Ovary (tissue), 3 donors: ENCODE data around the gene CDK6.

ENCODE experiments used
- POLR2A ChIP-seq: fragments of 450-650 bp; IDR thresholded peaks from one replicate; pipeline ENCODE4 v1.6.1; 2017; ENCODE audit warnings: antibody characterized with exemption, mild to moderate bottlenecking, moderate library complexity
- TF ChIP-seq, protein P1 (sequence below), 3 donors: fragments of 450-650 bp in 2 of 3; fragments of 200-600 bp in 1 of 3; IDR thresholded peaks; one replicate each; pipeline versions ENCODE4 v1.5.1 to v1.8.0; 2016 to 2022; ENCODE audit warnings: antibody characterized with exemption in 3 of 3, mild to moderate bottlenecking in 1 of 3
- donor health status: DM: no; HTN: no; CAD: no.

DNA sequence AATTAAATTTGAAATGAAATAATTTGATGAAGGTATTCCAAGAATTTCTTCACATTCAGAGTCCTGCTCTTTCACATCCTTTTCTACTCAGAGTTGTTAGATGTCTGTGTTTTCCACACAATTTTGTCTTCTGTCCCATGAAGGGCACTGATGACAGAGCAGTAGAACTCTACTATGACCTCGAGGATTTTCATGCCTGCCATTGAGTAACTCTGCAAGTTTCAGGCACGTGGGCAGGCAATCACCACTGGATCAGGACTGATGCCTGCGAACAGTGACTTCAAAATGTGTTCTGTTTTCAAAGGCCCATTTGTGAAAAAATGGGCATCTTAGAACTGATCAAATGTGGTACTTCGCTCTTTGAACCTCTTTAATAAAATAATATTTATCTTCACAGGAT, 91.1 kb downstream of the CDK6 start:
- no peak for TF ChIP-seq POLR2A
- TF ChIP-seq, protein P1, sequence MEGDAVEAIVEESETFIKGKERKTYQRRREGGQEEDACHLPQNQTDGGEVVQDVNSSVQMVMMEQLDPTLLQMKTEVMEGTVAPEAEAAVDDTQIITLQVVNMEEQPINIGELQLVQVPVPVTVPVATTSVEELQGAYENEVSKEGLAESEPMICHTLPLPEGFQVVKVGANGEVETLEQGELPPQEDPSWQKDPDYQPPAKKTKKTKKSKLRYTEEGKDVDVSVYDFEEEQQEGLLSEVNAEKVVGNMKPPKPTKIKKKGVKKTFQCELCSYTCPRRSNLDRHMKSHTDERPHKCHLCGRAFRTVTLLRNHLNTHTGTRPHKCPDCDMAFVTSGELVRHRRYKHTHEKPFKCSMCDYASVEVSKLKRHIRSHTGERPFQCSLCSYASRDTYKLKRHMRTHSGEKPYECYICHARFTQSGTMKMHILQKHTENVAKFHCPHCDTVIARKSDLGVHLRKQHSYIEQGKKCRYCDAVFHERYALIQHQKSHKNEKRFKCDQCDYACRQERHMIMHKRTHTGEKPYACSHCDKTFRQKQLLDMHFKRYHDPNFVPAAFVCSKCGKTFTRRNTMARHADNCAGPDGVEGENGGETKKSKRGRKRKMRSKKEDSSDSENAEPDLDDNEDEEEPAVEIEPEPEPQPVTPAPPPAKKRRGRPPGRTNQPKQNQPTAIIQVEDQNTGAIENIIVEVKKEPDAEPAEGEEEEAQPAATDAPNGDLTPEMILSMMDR (IDR thresholded peaks at IDR 0.05) = no peak
